Activated CD4-positive, alpha-beta T cell treated with anti-CD3 and anti-CD28 coated beads, Interleukin-2, amount 50 U/mL, for 16 hours (primary cell): Measurements from ENCODE around the gene CRMP1.
"Not testable (repeated sequence)": the region's sequence is repeated elsewhere in the genome, so short reads cannot be mapped to it uniquely, and the experiment has no call there.

Source experiments
- DNase-seq: peaks from one replicate; pipeline ENCODE4 v3.0.0-alpha.2; 2020

CRMP1 gene

GRCh38 chr4:5816851-5817375, 76.0 kb downstream of the CRMP1 start:
- no peak for DNase-seq

GRCh38 chr4:5816101-5816500, 76.8 kb downstream of the CRMP1 start:
- no peak for DNase-seq

- DNase-seq: no peak
These were observed 77.2 kb downstream of the CRMP1 start for GRCh38 chr4:5815641-5816040.

GRCh38 chr4:5814421-5814820, 78.5 kb downstream of the CRMP1 start:
- DNase-seq: no peak

GRCh38 chr4:5813882-5814255, 79.0 kb downstream of the CRMP1 start:
- DNase-seq: no peak

GRCh38 chr4:5812506-5813229, 80.2 kb downstream of the CRMP1 start:
- peak; percentile 66 for DNase-seq

- DNase-seq: not testable (repeated sequence)
These were observed 80.8 kb downstream of the CRMP1 start for GRCh38 chr4:5812057-5812456.

GRCh38 chr4:5810770-5811430, 82.0 kb downstream of the CRMP1 start:
- no peak for DNase-seq

- no peak for DNase-seq
These were observed 82.7 kb downstream of the CRMP1 start for GRCh38 chr4:5810151-5810550.

- DNase-seq: no peak
These were observed 83.6 kb downstream of the CRMP1 start for GRCh38 chr4:5809216-5809776.

- no peak for DNase-seq
These were observed 84.7 kb downstream of the CRMP1 start for GRCh38 chr4:5808081-5808741.

- DNase-seq: no peak
These were observed 87.6 kb downstream of the CRMP1 start for GRCh38 chr4:5805270-5805669.

GRCh38 chr4:5804656-5805055, 88.2 kb downstream of the CRMP1 start:
- no peak for DNase-seq

- DNase-seq: no peak
These were observed 90.3 kb downstream of the CRMP1 start for GRCh38 chr4:5802565-5802964.

GRCh38 chr4:5801696-5802095, 91.2 kb downstream of the CRMP1 start:
- DNase-seq: no peak

GRCh38 chr4:5800496-5800895, 92.4 kb downstream of the CRMP1 start:
- no peak for DNase-seq

GRCh38 chr4:5799406-5799805, 93.5 kb downstream of the CRMP1 start:
- no peak for DNase-seq

- DNase-seq: no peak
These were observed 93.9 kb downstream of the CRMP1 start for GRCh38 chr4:5798946-5799345.

- no peak for DNase-seq
These were observed 94.4 kb downstream of the CRMP1 start for GRCh38 chr4:5798462-5798861.

- no peak for DNase-seq
These were observed 95.0 kb downstream of the CRMP1 start for GRCh38 chr4:5797866-5798265.

GRCh38 chr4:5796976-5797375, 95.9 kb downstream of the CRMP1 start:
- DNase-seq: no peak

GRCh38 chr4:5795580-5795979, 97.3 kb downstream of the CRMP1 start:
- no peak for DNase-seq

GRCh38 chr4:5793514-5793913, 99.4 kb downstream of the CRMP1 start:
- DNase-seq: no peak

- no peak for DNase-seq
These were observed 101.2 kb downstream of the CRMP1 start for GRCh38 chr4:5791654-5792053.
